Measurements from ENCODE around the gene UBE2F. TPM values are rescaled to one million over a fixed set of nuclear protein-coding genes. Genes with fewer than 3 reads are reported as not detected.
A peak's percentile ranks its signal among the peaks of the same experiment; 100 is the strongest.

The UBE2F gene
- total and polyA plus RNA-seq, 7 experiments from 2014 or later, result 42.5 to 114 (median 52.7) TPM

GRCh38 chr2:238021327-238021726 is 54.5 kb downstream of the UBE2F start:
- no peak for ATAC-seq
- no peak overlapping the region for H3K27ac Mint-ChIP-seq
- H3K27me3 Mint-ChIP-seq, result no peaks in the 10 kb centered on the region
- no peaks in the 10 kb centered on the region for H3K27me3 ChIP-seq (ENCODE audit: control insufficient read depth in 2 of 2, insufficient read depth in 2 of 2, low read length in 2 of 2)
- no peaks in the 10 kb centered on the region for H3K9me3 ChIP-seq (ENCODE audit: control insufficient read depth in 2 of 3, low read length in 3 of 3)
- intact Hi-C loops (cut with micrococcal nuclease), result no loop called here
- no peak for DNase-seq
- peaks cover 0 to 56% (median 0%) of the 10 kb centered on the region in 3 experiments for H3K36me3 ChIP-seq (ENCODE audit: control insufficient read depth in 2 of 3, insufficient read depth in 3 of 3, low read length in 3 of 3)
- H3K4me3 ChIP-seq (ENCODE audit: low read length), result no peak overlapping the region
- peaks cover 8 to 64% (median 20%) of the 10 kb centered on the region in 5 donors for H3K36me3 Mint-ChIP-seq
- H3K9me3 Mint-ChIP-seq, result no peaks in the 10 kb centered on the region
- H3K4me1 ChIP-seq (ENCODE audit: control insufficient read depth in 2 of 2, insufficient read depth in 2 of 2, low read length in 2 of 2), result no peaks in the 10 kb centered on the region
- H3K27ac ChIP-seq (ENCODE audit: low read depth, low read length), result no peak overlapping the region
- CTCF ChIA-PET, result no interaction called here
- POLR2A ChIA-PET, result no interaction called here
- H3K4me3 Mint-ChIP-seq, result no peak overlapping the region
- H3K4me1 Mint-ChIP-seq, result peaks cover 0 to 28% (median 18%) of the 10 kb centered on the region in 7 donors

GRCh38 chr2:238022594-238023157 is 55.9 kb downstream of the UBE2F start:
- H3K27ac ChIP-seq (ENCODE audit: low read depth, low read length), result no peak overlapping the region
- ATAC-seq, result no peak
- no peaks in the 10 kb centered on the region for H3K27me3 ChIP-seq (ENCODE audit: control insufficient read depth in 2 of 2, insufficient read depth in 2 of 2, low read length in 2 of 2)
- no peak overlapping the region for H3K4me3 Mint-ChIP-seq
- no peaks in the 10 kb centered on the region for H3K27me3 Mint-ChIP-seq
- intact Hi-C loops (cut with micrococcal nuclease), result no loop called here
- POLR2A ChIA-PET, result no interaction called here
- peaks cover 0 to 59% (median 0%) of the 10 kb centered on the region in 3 experiments for H3K36me3 ChIP-seq (ENCODE audit: control insufficient read depth in 2 of 3, insufficient read depth in 3 of 3, low read length in 3 of 3)
- CTCF ChIA-PET, result no interaction called here
- no peak for DNase-seq
- no peak overlapping the region for H3K4me3 ChIP-seq (ENCODE audit: low read length)
- H3K9me3 ChIP-seq (ENCODE audit: control insufficient read depth in 2 of 3, low read length in 3 of 3), result no peaks in the 10 kb centered on the region
- H3K4me1 Mint-ChIP-seq, result peaks cover 0 to 28% (median 11%) of the 10 kb centered on the region in 7 donors
- H3K9me3 Mint-ChIP-seq, result no peaks in the 10 kb centered on the region
- H3K36me3 Mint-ChIP-seq, result peaks cover 4 to 66% (median 16%) of the 10 kb centered on the region in 5 donors
- H3K27ac Mint-ChIP-seq, result no peak overlapping the region
- no peaks in the 10 kb centered on the region for H3K4me1 ChIP-seq (ENCODE audit: control insufficient read depth in 2 of 2, insufficient read depth in 2 of 2, low read length in 2 of 2)

- H3K36me3 ChIP-seq (ENCODE audit: control insufficient read depth in 2 of 3, insufficient read depth in 3 of 3, low read length in 3 of 3), result peaks cover 0 to 61% (median 0%) of the 10 kb centered on the region in 3 experiments
- H3K9me3 Mint-ChIP-seq, result no peaks in the 10 kb centered on the region
- DNase-seq (no peak), ATAC-seq (no peak)
- intact Hi-C loops (cut with micrococcal nuclease), result no loop called here
- peak overlapping the region in 2 of 9 donors; percentile 17 to 33 for H3K27ac Mint-ChIP-seq
- H3K9me3 ChIP-seq (ENCODE audit: control insufficient read depth in 2 of 3, low read length in 3 of 3), result no peaks in the 10 kb centered on the region
- H3K36me3 Mint-ChIP-seq, result peaks cover 4 to 64% (median 16%) of the 10 kb centered on the region in 5 donors
- no peak overlapping the region for H3K4me3 ChIP-seq (ENCODE audit: low read length)
- H3K4me1 Mint-ChIP-seq, result peaks cover 0 to 28% (median 11%) of the 10 kb centered on the region in 7 donors
- H3K4me1 ChIP-seq (ENCODE audit: control insufficient read depth in 2 of 2, insufficient read depth in 2 of 2, low read length in 2 of 2), result no peaks in the 10 kb centered on the region
- H3K4me3 Mint-ChIP-seq, result no peak overlapping the region
- ChIA-PET CTCF (no interaction called here), POLR2A (no interaction called here)
- no peak overlapping the region for H3K27ac ChIP-seq (ENCODE audit: low read depth, low read length)
- no peaks in the 10 kb centered on the region for H3K27me3 ChIP-seq (ENCODE audit: control insufficient read depth in 2 of 2, insufficient read depth in 2 of 2, low read length in 2 of 2)
- no peaks in the 10 kb centered on the region for H3K27me3 Mint-ChIP-seq
These were observed 56.8 kb downstream of the UBE2F start for GRCh38 chr2:238023608-238024007.

GRCh38 chr2:238024986-238025385 is 58.2 kb downstream of the UBE2F start:
- Mint-ChIP-seq H3K9me3 (no peaks in the 10 kb centered on the region), H3K27ac (peak overlapping the region in 4 of 9 donors; percentile 40 to 59 (median 45)), H3K36me3 (peaks cover 0 to 60% (median 12%) of the 10 kb centered on the region in 5 donors), H3K27me3 (no peaks in the 10 kb centered on the region), H3K4me3 (peak overlapping the region in 1 of 10 donors; percentile 4), H3K4me1 (peaks cover 0 to 26% (median 11%) of the 10 kb centered on the region in 7 donors)
- Histone ChIP-seq H3K4me3 (ENCODE audit: low read length) (no peak overlapping the region), H3K4me1 (ENCODE audit: control insufficient read depth in 2 of 2, insufficient read depth in 2 of 2, low read length in 2 of 2) (no peaks in the 10 kb centered on the region), H3K9me3 (ENCODE audit: control insufficient read depth in 2 of 3, low read length in 3 of 3) (no peaks in the 10 kb centered on the region), H3K36me3 (ENCODE audit: control insufficient read depth in 2 of 3, insufficient read depth in 3 of 3, low read length in 3 of 3) (peaks cover 0 to 55% (median 0%) of the 10 kb centered on the region in 3 experiments), H3K27me3 (ENCODE audit: control insufficient read depth in 2 of 2, insufficient read depth in 2 of 2, low read length in 2 of 2) (no peaks in the 10 kb centered on the region), H3K27ac (ENCODE audit: low read depth, low read length) (no peak overlapping the region)
- CTCF ChIA-PET, result no interaction called here
- DNase-seq, result peak in 1 of 9 donors; percentile 49
- ATAC-seq, result peak; percentile 80
- POLR2A ChIA-PET, result no interaction called here
- intact Hi-C loops (cut with micrococcal nuclease), result no loop called here

- ATAC-seq (no peak), DNase-seq (no peak)
- Mint-ChIP-seq H3K9me3 (no peaks in the 10 kb centered on the region), H3K36me3 (peaks cover 4 to 62% (median 18%) of the 10 kb centered on the region in 5 donors), H3K27ac (peak overlapping the region in 2 of 9 donors; percentile 6 to 49), H3K27me3 (no peaks in the 10 kb centered on the region), H3K4me1 (peaks cover 0 to 25% (median 11%) of the 10 kb centered on the region in 7 donors), H3K4me3 (no peak overlapping the region)
- no peaks in the 10 kb centered on the region for H3K9me3 ChIP-seq (ENCODE audit: control insufficient read depth in 2 of 3, low read length in 3 of 3)
- H3K36me3 ChIP-seq (ENCODE audit: control insufficient read depth in 2 of 3, insufficient read depth in 3 of 3, low read length in 3 of 3), result peaks cover 0 to 58% (median 8%) of the 10 kb centered on the region in 3 experiments
- H3K4me3 ChIP-seq (ENCODE audit: low read length), result no peak overlapping the region
- no peaks in the 10 kb centered on the region for H3K27me3 ChIP-seq (ENCODE audit: control insufficient read depth in 2 of 2, insufficient read depth in 2 of 2, low read length in 2 of 2)
- intact Hi-C loops (cut with micrococcal nuclease), result no loop called here
- H3K27ac ChIP-seq (ENCODE audit: low read depth, low read length), result no peak overlapping the region
- H3K4me1 ChIP-seq (ENCODE audit: control insufficient read depth in 2 of 2, insufficient read depth in 2 of 2, low read length in 2 of 2), result no peaks in the 10 kb centered on the region
- CTCF ChIA-PET, result no interaction called here
- POLR2A ChIA-PET, result no interaction called here
These were observed 59.0 kb downstream of the UBE2F start for GRCh38 chr2:238025741-238026360.

- CTCF ChIA-PET, result no interaction called here
- Mint-ChIP-seq H3K4me3 (no peak overlapping the region), H3K27me3 (no peaks in the 10 kb centered on the region), H3K36me3 (peaks cover 4 to 60% (median 21%) of the 10 kb centered on the region in 5 donors), H3K4me1 (peaks cover 0 to 30% (median 9%) of the 10 kb centered on the region in 7 donors), H3K9me3 (no peaks in the 10 kb centered on the region), H3K27ac (peak overlapping the region in 1 of 9 donors; percentile 8)
- no peak for DNase-seq
- POLR2A ChIA-PET, result no interaction called here
- no peaks in the 10 kb centered on the region for H3K9me3 ChIP-seq (ENCODE audit: control insufficient read depth in 2 of 3, low read length in 3 of 3)
- intact Hi-C loops (cut with micrococcal nuclease), result no loop called here
- no peak overlapping the region for H3K4me3 ChIP-seq (ENCODE audit: low read length)
- H3K36me3 ChIP-seq (ENCODE audit: control insufficient read depth in 2 of 3, insufficient read depth in 3 of 3, low read length in 3 of 3), result peaks cover 0 to 57% (median 11%) of the 10 kb centered on the region in 3 experiments
- no peak for ATAC-seq
- H3K27ac ChIP-seq (ENCODE audit: low read depth, low read length), result no peak overlapping the region
- no peaks in the 10 kb centered on the region for H3K27me3 ChIP-seq (ENCODE audit: control insufficient read depth in 2 of 2, insufficient read depth in 2 of 2, low read length in 2 of 2)
- H3K4me1 ChIP-seq (ENCODE audit: control insufficient read depth in 2 of 2, insufficient read depth in 2 of 2, low read length in 2 of 2), result no peaks in the 10 kb centered on the region
These were observed 60.2 kb downstream of the UBE2F start for GRCh38 chr2:238027058-238027457.

Measured in naive thymus-derived CD4-positive, alpha-beta T cell (primary cell).